Heart left ventricle (tissue), 16 donors: Measurements from ENCODE around the gene CCR9. TPM values are rescaled to one million over a fixed set of nuclear protein-coding genes. Genes with fewer than 3 reads are reported as not detected.
A peak's percentile ranks its signal among the peaks of the same experiment; 100 is the strongest.

Experiments
- ATAC-seq, 4 donors: fragments of 200-7000 bp; cut with Tn5 transposase; one replicate each; pipeline ENCODE4 v1.9.1; 2020 to 2022; ENCODE audit warnings: moderate library complexity in 4 of 4, mild to moderate bottlenecking in 3 of 4, moderate number of reproducible peaks in 1 of 4
- DNase-seq, 5 donors: peaks; one replicate each; pipeline ENCODE4 v3.0.0-alpha.2; 2020
- H3K27ac ChIP-seq, 12 donors: fragments of 200-600 bp; sonication (generic) in 4 of 12; one replicate each; pipeline versions ENCODE4 v1.5.0 to v1.8.0; 2016 to 2022; ENCODE audit warnings: mild to moderate bottlenecking in 2 of 12
- H3K27me3 ChIP-seq, 9 donors: fragments of 200-600 bp; sonication (generic) in 2 of 9; one replicate each; pipeline versions ENCODE4 v1.5.1 to v1.8.0; 2016 to 2022; ENCODE audit warnings: mild to moderate bottlenecking in 3 of 9
- H3K36me3 ChIP-seq, 9 donors: fragments of 200-600 bp; sonication (generic) in 2 of 9; one replicate each; pipeline versions ENCODE4 v1.5.0 to v1.8.0; 2018 to 2022; ENCODE audit warnings: mild to moderate bottlenecking in 2 of 9
- H3K4me1 ChIP-seq, 12 donors: fragments of 200-600 bp; sonication (generic) in 4 of 12; one replicate each; pipeline versions ENCODE4 v1.5.0 to v1.8.0; 2016 to 2022; ENCODE audit warnings: mild to moderate bottlenecking in 3 of 12
- H3K4me3 ChIP-seq, 12 donors: fragments of 200-600 bp; sonication (generic) in 4 of 12; one replicate each; pipeline versions ENCODE4 v1.5.0 to v1.8.0; 2017 to 2022; ENCODE audit warnings: mild to moderate bottlenecking in 9 of 12, moderate library complexity in 4 of 12
- H3K9me3 ChIP-seq, 12 donors: fragments of 200-600 bp; sonication (generic) in 4 of 12; one replicate each; pipeline versions ENCODE4 v1.5.0 to v1.8.0; 2016 to 2022; ENCODE audit warnings: mild to moderate bottlenecking in 1 of 12
- CTCF ChIP-seq, 12 donors: fragments of 200-600 bp; sonication (generic) in 4 of 12; IDR thresholded peaks; one replicate each; pipeline versions ENCODE4 v1.5.0 to v1.8.0; 2018 to 2022; ENCODE audit warnings: antibody characterized with exemption in 12 of 12, mild to moderate bottlenecking in 5 of 12
- POLR2A ChIP-seq, 2 donors: fragments of 450-650 bp; IDR thresholded peaks; one replicate each; pipeline ENCODE4 v1.6.1; 2017; ENCODE audit warnings: antibody characterized with exemption in 2 of 2, mild to moderate bottlenecking in 2 of 2, moderate library complexity in 2 of 2
- WGBS, 4 donors: extraction: QIAGEN DNeasy Blood & Tissue Kit in 2 of 4; methylation state at CpG; one replicate each; pipeline versions ENCODE4 v1.1.5 to v1.1.7; 2013 to 2018; 5-methylcytosine and 5-hydroxymethylcytosine counted together
- intact Hi-C, 10 donors: fragments of 100-400 bp; cut with DNase I; formaldehyde crosslinking; loops; one replicate each; pipeline versions ENCODE4 v1.11.1 to v1.14.2; 2022
- polyA plus RNA-seq, 2 donors: library from polyadenylated mRNA; stranded (reverse); fragments of 200-250 nt; gene quantifications; one replicate each; pipeline ENCODE4 v1.2.3, GENCODE V29; 2013
- total RNA-seq, 9 donors: library from RNA; depleted of rRNA in 2 of 9; stranded (reverse); fragments of >200 nt in 2 of 9; fragmentation: NEBNext Ultra II Directional in 3 of 9; extraction: Animal tissue kit (Norgen Biotek cat#: 25700) in 3 of 9; gene quantifications; one replicate each; pipeline versions ENCODE4 v1.1.0 to v1.2.4, GENCODE V29; 2016 to 2023
- donor health status: ischemic (EF 13 %, LVEDD 7.1; RV severe dilation, severe dysfunction).
- donor health status: healthy with polysubstance abuse.
- donor health status: DM: no; HTN: yes; CAD: no.
- donor health status: DM: no; HTN: no; CAD: no.
- donor health status: ischemic (EF 25% LVEDD 6.9; RV normal size, moderate dysfunction).
- donor health status: ischemic (EF 25% LVEDD 5.7; RV mildly dilated, moderate dysfunction).
- donor health status: healthy.
- donor health status: DM: yes; HTN: yes; CAD: no.
- donor health status: ischemic (EF 35%, LVEDD 5.7; RV mildly dilated, moderate dysfunction).
- donor health status: nonischemic (EF 11% LVEDD 7.7; RV severe dilation, severe dysfunction).
- donor health status: DM: yes; HTN: yes; CAD: no.
- donor health status: PGD.
- donor health status: ischemic (EF 29% LVEDD 5.4; RV normal size, mild dysfunction).
- donor health status: nonischemic (EF 23%, LVEDD 6.1; RV moderate dilation, normal function).

CCR9 gene
- total and polyA plus RNA-seq, 11 donors: 0.03 TPM; not detected in 10

- ATAC-seq (no peak), DNase-seq (no peak)
- WGBS, 4 donors: 79 to 89% (median 84%) methylated on average over 4 to 5 of the region's 5 CpGs
- no peaks in the 10 kb centered on the region for H3K27me3 ChIP-seq
- TF ChIP-seq POLR2A (IDR thresholded peaks at IDR 0.05) (no peak), CTCF (IDR thresholded peaks at IDR 0.05) (no peak)
- intact Hi-C loops: no loop called here
- H3K4me3 ChIP-seq: no peak overlapping the region
- H3K4me1 ChIP-seq: no peaks in the 10 kb centered on the region
- no peaks in the 10 kb centered on the region for H3K36me3 ChIP-seq
- no peaks in the 10 kb centered on the region for H3K9me3 ChIP-seq
- H3K27ac ChIP-seq: no peak overlapping the region
Observed at GRCh38 chr3:45874677-45875346, 11.5 kb upstream of the CCR9 start.

- Histone ChIP-seq H3K9me3 (no peaks in the 10 kb centered on the region), H3K4me3 (no peak overlapping the region), H3K4me1 (peaks cover 0 to 11% (median 2%) of the 10 kb centered on the region in 12 donors), H3K27ac (no peak overlapping the region), H3K27me3 (no peaks in the 10 kb centered on the region), H3K36me3 (no peaks in the 10 kb centered on the region)
- intact Hi-C loops: no loop called here
- DNase-seq: no peak
- ATAC-seq: no peak
- no peak for TF ChIP-seq CTCF (IDR thresholded peaks at IDR 0.05)
- TF ChIP-seq POLR2A (IDR thresholded peaks at IDR 0.05): no peak
- 64 to 94% (median 91%) methylated on average over 2 of the region's 2 CpGs for WGBS, 4 donors
Observed at GRCh38 chr3:45878124-45878523, 8.2 kb upstream of the CCR9 start.

GRCh38 chr3:45880725-45881077 lies 5.6 kb upstream of the CCR9 start:
- DNase-seq: no peak
- no peaks in the 10 kb centered on the region for H3K36me3 ChIP-seq
- TF ChIP-seq POLR2A (IDR thresholded peaks at IDR 0.05) (no peak), CTCF (IDR thresholded peaks at IDR 0.05) (no peak)
- H3K4me3 ChIP-seq: no peak overlapping the region
- H3K27ac ChIP-seq: no peak overlapping the region
- H3K4me1 ChIP-seq: peaks cover 0 to 11% (median 2%) of the 10 kb centered on the region in 12 donors
- H3K27me3 ChIP-seq: peaks cover 0 to 3% (median 0%) of the 10 kb centered on the region in 9 donors
- intact Hi-C loops: no loop called here
- WGBS, 4 donors: 49 to 63% (median 55%) methylated on average over 3 of the region's 3 CpGs
- no peaks in the 10 kb centered on the region for H3K9me3 ChIP-seq
- no peak for ATAC-seq

GRCh38 chr3:45881078-45882022 lies 5.0 kb upstream of the CCR9 start:
- intact Hi-C loops: no loop called here
- ATAC-seq: peak in 3 of 4 donors; percentile 54 to 72 (median 69)
- H3K27ac ChIP-seq: no peak overlapping the region
- H3K4me3 ChIP-seq: no peak overlapping the region
- peaks cover 0 to 3% (median 0%) of the 10 kb centered on the region in 9 donors for H3K27me3 ChIP-seq
- no peaks in the 10 kb centered on the region for H3K36me3 ChIP-seq
- TF ChIP-seq CTCF (IDR thresholded peaks at IDR 0.05): no peak
- no peak for TF ChIP-seq POLR2A (IDR thresholded peaks at IDR 0.05)
- 37 to 45% (median 40%) methylated on average over 8 of the region's 8 CpGs for WGBS, 4 donors
- H3K4me1 ChIP-seq: peaks cover 0 to 11% (median 2%) of the 10 kb centered on the region in 12 donors
- H3K9me3 ChIP-seq: no peaks in the 10 kb centered on the region
- DNase-seq: no peak
